ENCODE data around the gene ZBTB38. TPM values are rescaled to one million over a fixed set of nuclear protein-coding genes. Genes with fewer than 3 reads are reported as not detected.

Gene ZBTB38
- total RNA-seq, 1 experiment from 2014 or later, result 12.3 TPM

DNA sequence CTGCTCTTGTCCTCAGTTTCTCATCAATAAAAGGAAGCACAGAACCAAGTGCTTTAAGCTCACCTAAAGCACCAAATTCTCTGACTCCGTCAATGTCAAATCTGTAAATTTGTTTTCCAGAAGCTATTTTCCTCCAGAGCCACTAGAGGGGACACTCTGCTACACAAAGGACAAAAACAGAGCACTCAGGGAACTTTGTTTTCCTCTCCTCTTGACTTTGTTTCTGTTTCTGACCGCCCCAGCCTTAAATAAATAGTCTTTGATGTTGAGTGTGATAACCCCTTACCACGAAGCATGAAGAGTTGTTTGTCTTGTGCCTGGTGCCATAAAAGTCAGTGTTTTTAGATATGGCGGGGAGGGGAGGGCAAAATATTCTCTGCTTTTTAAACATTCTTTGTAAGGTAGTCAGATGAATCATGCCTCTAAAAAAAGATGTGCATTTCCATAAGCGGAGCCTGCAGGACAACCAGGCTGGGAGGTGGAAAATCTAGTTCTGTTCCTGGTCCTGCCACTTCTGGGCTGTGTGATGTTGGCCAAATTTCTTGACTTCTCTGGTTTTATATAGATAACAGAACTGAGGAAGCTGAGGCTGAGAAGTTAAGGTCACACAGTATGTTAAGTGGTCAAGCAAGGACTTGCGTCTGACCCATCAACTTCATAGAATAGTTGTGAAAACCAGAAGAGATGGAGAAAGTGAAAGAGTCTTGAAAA is 7.3 kb upstream of the ZBTB38 start:
- H3K27me3 Mint-ChIP-seq (ENCODE audit: low read depth), result no peaks in the 10 kb centered on the region
- H3K4me3 Mint-ChIP-seq, result no peak overlapping the region; the same call in 1 of the 2 replicates
- peaks cover 10% of the 10 kb centered on the region; the same call in 1 of the 2 replicates for H3K36me3 Mint-ChIP-seq
- no peak for DNase-seq (ENCODE audit: low spot score)
- H3K9me3 Mint-ChIP-seq, result peaks cover 16% of the 10 kb centered on the region
- ATAC-seq, result peak; percentile 86
- TF ChIP-seq NFYB (CRISPR knock-in tag; conservative IDR thresholded peaks at IDR 0.05; ENCODE audit: low read depth) (no peak), CREB1 (CRISPR knock-in tag; IDR thresholded peaks at IDR 0.05) (no peak), GABPB1 (CRISPR knock-in tag; IDR thresholded peaks at IDR 0.05) (peak; percentile 39), RORB (CRISPR knock-in tag; IDR thresholded peaks at IDR 0.05) (no peak), NR3C1 (CRISPR knock-in tag; conservative IDR thresholded peaks at IDR 0.05; ENCODE audit: low read depth) (no peak), JUN (CRISPR knock-in tag; IDR thresholded peaks at IDR 0.05) (no peak), ZNF423 (CRISPR knock-in tag; IDR thresholded peaks at IDR 0.05) (no peak), SOX15 (CRISPR knock-in tag; IDR thresholded peaks at IDR 0.05) (no peak), HMGA2 (CRISPR knock-in tag; IDR thresholded peaks at IDR 0.05) (no peak), EMX1 (CRISPR knock-in tag; IDR thresholded peaks at IDR 0.05) (no peak), NR1H2 (CRISPR knock-in tag; IDR thresholded peaks at IDR 0.05) (no peak)
- TF ChIP-seq, protein P1, sequence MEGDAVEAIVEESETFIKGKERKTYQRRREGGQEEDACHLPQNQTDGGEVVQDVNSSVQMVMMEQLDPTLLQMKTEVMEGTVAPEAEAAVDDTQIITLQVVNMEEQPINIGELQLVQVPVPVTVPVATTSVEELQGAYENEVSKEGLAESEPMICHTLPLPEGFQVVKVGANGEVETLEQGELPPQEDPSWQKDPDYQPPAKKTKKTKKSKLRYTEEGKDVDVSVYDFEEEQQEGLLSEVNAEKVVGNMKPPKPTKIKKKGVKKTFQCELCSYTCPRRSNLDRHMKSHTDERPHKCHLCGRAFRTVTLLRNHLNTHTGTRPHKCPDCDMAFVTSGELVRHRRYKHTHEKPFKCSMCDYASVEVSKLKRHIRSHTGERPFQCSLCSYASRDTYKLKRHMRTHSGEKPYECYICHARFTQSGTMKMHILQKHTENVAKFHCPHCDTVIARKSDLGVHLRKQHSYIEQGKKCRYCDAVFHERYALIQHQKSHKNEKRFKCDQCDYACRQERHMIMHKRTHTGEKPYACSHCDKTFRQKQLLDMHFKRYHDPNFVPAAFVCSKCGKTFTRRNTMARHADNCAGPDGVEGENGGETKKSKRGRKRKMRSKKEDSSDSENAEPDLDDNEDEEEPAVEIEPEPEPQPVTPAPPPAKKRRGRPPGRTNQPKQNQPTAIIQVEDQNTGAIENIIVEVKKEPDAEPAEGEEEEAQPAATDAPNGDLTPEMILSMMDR (IDR thresholded peaks at IDR 0.05), result 0 out of 2 replicates have a peak, but pooled peaks have one; percentile 15
- TF ChIP-seq, protein P2, sequence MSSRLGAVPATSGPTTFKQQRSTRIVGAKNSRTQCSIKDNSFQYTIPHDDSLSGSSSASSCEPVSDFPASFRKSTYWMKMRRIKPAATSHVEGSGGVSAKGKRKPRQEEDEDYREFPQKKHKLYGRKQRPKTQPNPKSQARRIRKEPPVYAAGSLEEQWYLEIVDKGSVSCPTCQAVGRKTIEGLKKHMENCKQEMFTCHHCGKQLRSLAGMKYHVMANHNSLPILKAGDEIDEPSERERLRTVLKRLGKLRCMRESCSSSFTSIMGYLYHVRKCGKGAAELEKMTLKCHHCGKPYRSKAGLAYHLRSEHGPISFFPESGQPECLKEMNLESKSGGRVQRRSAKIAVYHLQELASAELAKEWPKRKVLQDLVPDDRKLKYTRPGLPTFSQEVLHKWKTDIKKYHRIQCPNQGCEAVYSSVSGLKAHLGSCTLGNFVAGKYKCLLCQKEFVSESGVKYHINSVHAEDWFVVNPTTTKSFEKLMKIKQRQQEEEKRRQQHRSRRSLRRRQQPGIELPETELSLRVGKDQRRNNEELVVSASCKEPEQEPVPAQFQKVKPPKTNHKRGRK (CRISPR knock-in tag; IDR thresholded peaks at IDR 0.05; ENCODE audit: borderline replicate concordance), result no peak
- TF ChIP-seq, protein P3, sequence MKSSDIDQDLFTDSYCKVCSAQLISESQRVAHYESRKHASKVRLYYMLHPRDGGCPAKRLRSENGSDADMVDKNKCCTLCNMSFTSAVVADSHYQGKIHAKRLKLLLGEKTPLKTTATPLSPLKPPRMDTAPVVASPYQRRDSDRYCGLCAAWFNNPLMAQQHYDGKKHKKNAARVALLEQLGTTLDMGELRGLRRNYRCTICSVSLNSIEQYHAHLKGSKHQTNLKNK (CRISPR knock-in tag; IDR thresholded peaks at IDR 0.05), result no peak
- TF ChIP-seq, protein P4, sequence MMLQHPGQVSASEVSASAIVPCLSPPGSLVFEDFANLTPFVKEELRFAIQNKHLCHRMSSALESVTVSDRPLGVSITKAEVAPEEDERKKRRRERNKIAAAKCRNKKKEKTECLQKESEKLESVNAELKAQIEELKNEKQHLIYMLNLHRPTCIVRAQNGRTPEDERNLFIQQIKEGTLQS (CRISPR knock-in tag; conservative IDR thresholded peaks at IDR 0.05), result no peak
- TF ChIP-seq, protein P5, sequence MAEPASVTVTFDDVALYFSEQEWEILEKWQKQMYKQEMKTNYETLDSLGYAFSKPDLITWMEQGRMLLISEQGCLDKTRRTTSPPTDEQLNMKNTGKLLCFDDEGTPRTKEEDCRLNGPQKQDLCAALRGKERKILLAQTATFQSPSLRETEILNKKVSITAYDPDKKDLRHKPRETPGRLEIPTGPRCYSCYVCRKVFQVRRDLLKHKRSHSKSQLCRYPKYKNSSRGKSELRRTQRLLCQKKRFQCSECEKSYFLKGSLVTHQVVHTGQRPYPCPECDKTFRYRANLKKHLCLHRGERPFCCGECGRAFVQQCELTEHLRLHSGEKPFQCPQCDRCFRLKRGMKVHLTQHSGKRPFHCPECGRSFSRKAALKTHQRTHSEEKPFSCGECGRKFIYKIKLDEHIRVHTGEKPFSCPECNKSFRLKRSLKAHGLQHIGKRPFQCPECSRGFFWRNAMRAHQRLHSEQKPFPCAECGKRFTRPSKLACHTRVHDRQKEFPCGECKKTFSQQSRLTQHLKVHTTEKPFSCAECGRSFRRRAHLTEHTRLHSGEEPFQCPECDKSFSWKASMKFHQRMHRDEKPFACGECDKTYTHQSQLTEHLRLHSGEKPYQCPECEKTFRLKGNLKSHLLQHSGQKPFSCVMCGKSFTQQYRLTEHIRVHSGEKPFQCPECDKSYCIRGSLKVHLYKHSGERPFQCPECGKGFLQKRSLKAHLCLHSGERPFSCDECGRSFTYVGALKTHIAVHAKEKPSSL (CRISPR knock-in tag; conservative IDR thresholded peaks at IDR 0.05), result no peak
- TF ChIP-seq, protein P6, sequence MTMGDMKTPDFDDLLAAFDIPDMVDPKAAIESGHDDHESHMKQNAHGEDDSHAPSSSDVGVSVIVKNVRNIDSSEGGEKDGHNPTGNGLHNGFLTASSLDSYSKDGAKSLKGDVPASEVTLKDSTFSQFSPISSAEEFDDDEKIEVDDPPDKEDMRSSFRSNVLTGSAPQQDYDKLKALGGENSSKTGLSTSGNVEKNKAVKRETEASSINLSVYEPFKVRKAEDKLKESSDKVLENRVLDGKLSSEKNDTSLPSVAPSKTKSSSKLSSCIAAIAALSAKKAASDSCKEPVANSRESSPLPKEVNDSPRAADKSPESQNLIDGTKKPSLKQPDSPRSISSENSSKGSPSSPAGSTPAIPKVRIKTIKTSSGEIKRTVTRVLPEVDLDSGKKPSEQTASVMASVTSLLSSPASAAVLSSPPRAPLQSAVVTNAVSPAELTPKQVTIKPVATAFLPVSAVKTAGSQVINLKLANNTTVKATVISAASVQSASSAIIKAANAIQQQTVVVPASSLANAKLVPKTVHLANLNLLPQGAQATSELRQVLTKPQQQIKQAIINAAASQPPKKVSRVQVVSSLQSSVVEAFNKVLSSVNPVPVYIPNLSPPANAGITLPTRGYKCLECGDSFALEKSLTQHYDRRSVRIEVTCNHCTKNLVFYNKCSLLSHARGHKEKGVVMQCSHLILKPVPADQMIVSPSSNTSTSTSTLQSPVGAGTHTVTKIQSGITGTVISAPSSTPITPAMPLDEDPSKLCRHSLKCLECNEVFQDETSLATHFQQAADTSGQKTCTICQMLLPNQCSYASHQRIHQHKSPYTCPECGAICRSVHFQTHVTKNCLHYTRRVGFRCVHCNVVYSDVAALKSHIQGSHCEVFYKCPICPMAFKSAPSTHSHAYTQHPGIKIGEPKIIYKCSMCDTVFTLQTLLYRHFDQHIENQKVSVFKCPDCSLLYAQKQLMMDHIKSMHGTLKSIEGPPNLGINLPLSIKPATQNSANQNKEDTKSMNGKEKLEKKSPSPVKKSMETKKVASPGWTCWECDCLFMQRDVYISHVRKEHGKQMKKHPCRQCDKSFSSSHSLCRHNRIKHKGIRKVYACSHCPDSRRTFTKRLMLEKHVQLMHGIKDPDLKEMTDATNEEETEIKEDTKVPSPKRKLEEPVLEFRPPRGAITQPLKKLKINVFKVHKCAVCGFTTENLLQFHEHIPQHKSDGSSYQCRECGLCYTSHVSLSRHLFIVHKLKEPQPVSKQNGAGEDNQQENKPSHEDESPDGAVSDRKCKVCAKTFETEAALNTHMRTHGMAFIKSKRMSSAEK (CRISPR knock-in tag; IDR thresholded peaks at IDR 0.05; ENCODE audit: borderline replicate concordance), result no peak
- TF ChIP-seq, protein P7, sequence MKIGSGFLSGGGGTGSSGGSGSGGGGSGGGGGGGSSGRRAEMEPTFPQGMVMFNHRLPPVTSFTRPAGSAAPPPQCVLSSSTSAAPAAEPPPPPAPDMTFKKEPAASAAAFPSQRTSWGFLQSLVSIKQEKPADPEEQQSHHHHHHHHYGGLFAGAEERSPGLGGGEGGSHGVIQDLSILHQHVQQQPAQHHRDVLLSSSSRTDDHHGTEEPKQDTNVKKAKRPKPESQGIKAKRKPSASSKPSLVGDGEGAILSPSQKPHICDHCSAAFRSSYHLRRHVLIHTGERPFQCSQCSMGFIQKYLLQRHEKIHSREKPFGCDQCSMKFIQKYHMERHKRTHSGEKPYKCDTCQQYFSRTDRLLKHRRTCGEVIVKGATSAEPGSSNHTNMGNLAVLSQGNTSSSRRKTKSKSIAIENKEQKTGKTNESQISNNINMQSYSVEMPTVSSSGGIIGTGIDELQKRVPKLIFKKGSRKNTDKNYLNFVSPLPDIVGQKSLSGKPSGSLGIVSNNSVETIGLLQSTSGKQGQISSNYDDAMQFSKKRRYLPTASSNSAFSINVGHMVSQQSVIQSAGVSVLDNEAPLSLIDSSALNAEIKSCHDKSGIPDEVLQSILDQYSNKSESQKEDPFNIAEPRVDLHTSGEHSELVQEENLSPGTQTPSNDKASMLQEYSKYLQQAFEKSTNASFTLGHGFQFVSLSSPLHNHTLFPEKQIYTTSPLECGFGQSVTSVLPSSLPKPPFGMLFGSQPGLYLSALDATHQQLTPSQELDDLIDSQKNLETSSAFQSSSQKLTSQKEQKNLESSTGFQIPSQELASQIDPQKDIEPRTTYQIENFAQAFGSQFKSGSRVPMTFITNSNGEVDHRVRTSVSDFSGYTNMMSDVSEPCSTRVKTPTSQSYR (CRISPR knock-in tag; IDR thresholded peaks at IDR 0.05), result no peak
- H3K27ac Mint-ChIP-seq, result peak overlapping the region; percentile 26; the same call in 1 of the 2 replicates
- POLR2A ChIA-PET, result no interaction called here
- peaks cover 13% of the 10 kb centered on the region for H3K4me1 Mint-ChIP-seq
- CTCF ChIA-PET, result interaction anchor here (0.6 to 4.8 kb wide), 44 partner anchors 9 to 577 kb away, joined by 3 to 87 read pairs (median 5); partner anchors contain the start of gene PXYLP1
